OCI-LY3 (cell line): ENCODE results near the gene IL1R1.

Source experiments
- EZH2phosphoT487 ChIP-seq: fragments of 200-600 bp; shearing (Covaris generic); IDR thresholded peaks from 2 replicates; pipeline ENCODE4 v1.6.1; 2018; ENCODE audit warnings: antibody characterized with exemption, mixed run types, low read depth
- TF ChIP-seq, protein P1 (sequence below): fragments of 200-600, 300-600 bp; sonication (generic); IDR thresholded peaks from 2 replicates; pipeline ENCODE4 v1.5.1; 2014; ENCODE audit warnings: antibody characterized with exemption, low read length, low read depth

DNA sequence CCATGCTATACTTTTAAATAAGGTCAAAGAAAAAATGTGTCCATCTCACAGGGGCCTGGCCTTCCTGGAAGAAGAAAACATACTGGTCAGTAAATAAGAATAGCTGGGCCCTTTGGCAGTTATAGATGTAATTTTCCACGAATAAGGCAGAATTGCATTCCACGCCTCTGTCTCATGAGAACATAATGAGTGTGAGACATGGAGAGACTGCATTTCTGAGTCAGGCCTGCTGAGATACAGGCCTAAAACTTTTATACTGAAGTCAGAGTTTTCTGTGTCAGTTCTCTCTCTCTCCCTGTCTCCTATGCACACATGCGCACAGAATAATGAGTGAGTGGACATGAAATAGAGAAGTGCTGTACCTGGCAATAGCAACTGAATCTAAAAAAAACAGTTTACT is 20.4 kb upstream of the IL1R1 start:
- TF ChIP-seq, protein P1, sequence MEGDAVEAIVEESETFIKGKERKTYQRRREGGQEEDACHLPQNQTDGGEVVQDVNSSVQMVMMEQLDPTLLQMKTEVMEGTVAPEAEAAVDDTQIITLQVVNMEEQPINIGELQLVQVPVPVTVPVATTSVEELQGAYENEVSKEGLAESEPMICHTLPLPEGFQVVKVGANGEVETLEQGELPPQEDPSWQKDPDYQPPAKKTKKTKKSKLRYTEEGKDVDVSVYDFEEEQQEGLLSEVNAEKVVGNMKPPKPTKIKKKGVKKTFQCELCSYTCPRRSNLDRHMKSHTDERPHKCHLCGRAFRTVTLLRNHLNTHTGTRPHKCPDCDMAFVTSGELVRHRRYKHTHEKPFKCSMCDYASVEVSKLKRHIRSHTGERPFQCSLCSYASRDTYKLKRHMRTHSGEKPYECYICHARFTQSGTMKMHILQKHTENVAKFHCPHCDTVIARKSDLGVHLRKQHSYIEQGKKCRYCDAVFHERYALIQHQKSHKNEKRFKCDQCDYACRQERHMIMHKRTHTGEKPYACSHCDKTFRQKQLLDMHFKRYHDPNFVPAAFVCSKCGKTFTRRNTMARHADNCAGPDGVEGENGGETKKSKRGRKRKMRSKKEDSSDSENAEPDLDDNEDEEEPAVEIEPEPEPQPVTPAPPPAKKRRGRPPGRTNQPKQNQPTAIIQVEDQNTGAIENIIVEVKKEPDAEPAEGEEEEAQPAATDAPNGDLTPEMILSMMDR = no peak
- no peak for TF ChIP-seq EZH2phosphoT487
